OCI-LY3 (cell line): ENCODE results near the gene VPS8.

Source experiments
- CTCF ChIP-seq: fragments of 200-600, 300-600 bp; sonication (generic); IDR thresholded peaks from 2 replicates; pipeline ENCODE4 v1.5.1; 2014; ENCODE audit warnings: antibody characterized with exemption, low read length, low read depth
- EZH2phosphoT487 ChIP-seq: fragments of 200-600 bp; shearing (Covaris generic); IDR thresholded peaks from 2 replicates; pipeline ENCODE4 v1.6.1; 2018; ENCODE audit warnings: antibody characterized with exemption, mixed run types, low read depth

DNA sequence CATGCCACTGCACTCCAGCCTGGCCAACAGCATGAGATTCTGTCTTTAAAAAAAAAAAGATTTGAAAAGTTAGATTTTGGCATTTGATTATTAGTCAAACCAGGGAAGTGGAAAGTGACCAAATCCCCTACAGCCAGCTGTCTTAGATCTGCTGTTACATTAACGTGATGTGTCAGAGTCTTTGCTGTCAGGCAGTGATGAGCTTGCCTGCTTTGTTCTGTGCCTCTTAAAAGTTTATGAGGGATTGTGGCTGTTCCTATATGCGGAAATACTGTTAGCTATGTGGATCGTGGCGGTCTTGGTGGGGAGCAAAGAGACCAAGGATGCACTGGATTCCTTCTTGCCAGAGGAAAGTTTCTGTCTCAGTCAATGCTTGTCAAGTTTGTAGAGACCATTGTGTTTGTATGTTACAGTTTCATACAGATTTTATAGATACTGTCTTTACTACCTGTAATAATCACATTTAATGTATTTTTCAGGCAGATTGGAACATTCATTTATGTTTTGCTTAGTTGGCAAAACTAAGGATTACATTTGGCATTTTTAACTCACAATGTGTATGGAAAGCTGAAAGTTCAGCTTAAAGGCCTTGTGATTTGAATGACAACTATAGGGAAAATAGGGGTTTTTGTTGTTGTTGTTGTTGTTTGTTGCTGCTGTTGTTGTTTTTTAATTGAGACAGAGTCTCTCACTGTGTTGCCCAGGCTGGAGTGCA lies 137.4 kb downstream of the VPS8 start:
- TF ChIP-seq CTCF (no peak), EZH2phosphoT487 (no peak)
